Sigmoid colon (tissue), 7 donors: ENCODE measurements around the gene UBE2R2. TPM values are rescaled to one million over a fixed set of nuclear protein-coding genes. Genes with fewer than 3 reads are reported as not detected.

Source experiments
- DNase-seq: peaks from one replicate; pipeline ENCODE4 v3.0.0-alpha.2; 2019
- H3K27ac ChIP-seq, 4 donors: fragments of 200-600 bp; sonication (generic); one replicate each; pipeline ENCODE4 v1.5.1; 2016 to 2019; ENCODE audit warnings: mild to moderate bottlenecking in 1 of 4
- H3K27me3 ChIP-seq, 3 donors: fragments of 200-600 bp; sonication (generic); one replicate each; pipeline ENCODE4 v1.5.1; 2019; ENCODE audit warnings: mild to moderate bottlenecking in 1 of 3
- H3K36me3 ChIP-seq, 4 donors: fragments of 200-600 bp; sonication (generic); one replicate each; pipeline ENCODE4 v1.5.1; 2016 to 2019
- H3K4me1 ChIP-seq, 4 donors: fragments of 200-600 bp; sonication (generic); one replicate each; pipeline ENCODE4 v1.5.1; 2017 to 2019
- H3K4me3 ChIP-seq, 4 donors: fragments of 200-600 bp; sonication (generic); one replicate each; pipeline ENCODE4 v1.5.1; 2017 to 2019; ENCODE audit warnings: mild to moderate bottlenecking in 2 of 4, moderate library complexity in 1 of 4
- H3K9me3 ChIP-seq, 4 donors: fragments of 200-600 bp in 3 of 4; sonication (generic) in 3 of 4; one replicate each; pipeline versions ENCODE4 v1.5.1 to v1.6.1; 2013 to 2019
- EP300 ChIP-seq, 4 donors: sonication (generic); formaldehyde crosslinking; IDR thresholded peaks; one replicate each; pipeline ENCODE4 v1.6.1; 2017; ENCODE audit warnings: antibody characterized with exemption in 4 of 4
- POLR2A ChIP-seq, 2 donors: fragments of 450-650 bp; IDR thresholded peaks; one replicate each; pipeline ENCODE4 v1.6.1; 2016; ENCODE audit warnings: antibody characterized with exemption in 2 of 2, mild to moderate bottlenecking in 2 of 2, moderate library complexity in 2 of 2
- POLR2AphosphoS5 ChIP-seq, 4 donors: sonication (generic); formaldehyde crosslinking; IDR thresholded peaks; one replicate each; pipeline ENCODE4 v1.6.1; 2017; ENCODE audit warnings: antibody characterized with exemption in 4 of 4
- WGBS, 2 donors: extraction: QIAGEN DNeasy Blood & Tissue Kit; methylation state at CpG; one replicate each; pipeline ENCODE4 v1.1.7; 2013; 5-methylcytosine and 5-hydroxymethylcytosine counted together
- intact Hi-C: fragments of 100-400 bp; cut with DNase I; formaldehyde crosslinking; loops from one replicate; pipeline ENCODE4 v1.15.1; 2023
- polyA plus RNA-seq, 3 donors: library from polyadenylated mRNA; stranded (reverse); fragments of 200-250 nt; gene quantifications; one replicate each; pipeline ENCODE4 v1.2.3, GENCODE V29; 2013
- total RNA-seq, 4 donors: library from RNA; depleted of rRNA; stranded (reverse); fragments of >200 nt; gene quantifications; one replicate each; pipeline ENCODE4 v1.1.0, GENCODE V29; 2016
- TF ChIP-seq, protein P1 (sequence below), 4 experiments: fragments of 450-650 bp in 3 of 4; fragments of 200-600 bp in 1 of 4; IDR thresholded peaks; one replicate each; pipeline ENCODE4 v1.5.1; 2016 to 2019; ENCODE audit warnings: antibody characterized with exemption in 4 of 4, mild to moderate bottlenecking in 3 of 4, moderate library complexity in 2 of 4
- donor health status: healthy with polysubstance abuse.
- donor health status: Bipolar disorder and iron deficiency.
- donor health status: healthy.

Gene UBE2R2
- total and polyA plus RNA-seq, 7 donors: 23.2 to 32.4 (median 25.4) TPM

- H3K4me1 ChIP-seq: peaks cover 0 to 11% (median 3%) of the 10 kb centered on the region in 4 donors
- H3K4me3 ChIP-seq: no peak overlapping the region
- no peaks in the 10 kb centered on the region for H3K9me3 ChIP-seq
- no peak for DNase-seq
- no peaks in the 10 kb centered on the region for H3K27me3 ChIP-seq
- no peak for TF ChIP-seq EP300 (IDR thresholded peaks at IDR 0.05)
- no peak for TF ChIP-seq POLR2A (IDR thresholded peaks at IDR 0.05)
- TF ChIP-seq, protein P1, sequence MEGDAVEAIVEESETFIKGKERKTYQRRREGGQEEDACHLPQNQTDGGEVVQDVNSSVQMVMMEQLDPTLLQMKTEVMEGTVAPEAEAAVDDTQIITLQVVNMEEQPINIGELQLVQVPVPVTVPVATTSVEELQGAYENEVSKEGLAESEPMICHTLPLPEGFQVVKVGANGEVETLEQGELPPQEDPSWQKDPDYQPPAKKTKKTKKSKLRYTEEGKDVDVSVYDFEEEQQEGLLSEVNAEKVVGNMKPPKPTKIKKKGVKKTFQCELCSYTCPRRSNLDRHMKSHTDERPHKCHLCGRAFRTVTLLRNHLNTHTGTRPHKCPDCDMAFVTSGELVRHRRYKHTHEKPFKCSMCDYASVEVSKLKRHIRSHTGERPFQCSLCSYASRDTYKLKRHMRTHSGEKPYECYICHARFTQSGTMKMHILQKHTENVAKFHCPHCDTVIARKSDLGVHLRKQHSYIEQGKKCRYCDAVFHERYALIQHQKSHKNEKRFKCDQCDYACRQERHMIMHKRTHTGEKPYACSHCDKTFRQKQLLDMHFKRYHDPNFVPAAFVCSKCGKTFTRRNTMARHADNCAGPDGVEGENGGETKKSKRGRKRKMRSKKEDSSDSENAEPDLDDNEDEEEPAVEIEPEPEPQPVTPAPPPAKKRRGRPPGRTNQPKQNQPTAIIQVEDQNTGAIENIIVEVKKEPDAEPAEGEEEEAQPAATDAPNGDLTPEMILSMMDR (IDR thresholded peaks at IDR 0.05): no peak
- TF ChIP-seq POLR2AphosphoS5 (IDR thresholded peaks at IDR 0.05): no peak
- H3K36me3 ChIP-seq: peaks cover 4 to 75% (median 40%) of the 10 kb centered on the region in 4 donors
- no peak overlapping the region for H3K27ac ChIP-seq
- intact Hi-C loops: no loop called here
- WGBS, 2 donors: 92 to 95% methylated on average over 9 of the region's 9 CpGs
These were observed 100.1 kb downstream of the UBE2R2 start for GRCh38 chr9:33917036-33917435.

GRCh38 chr9:33919276-33919897 lies 102.4 kb downstream of the UBE2R2 start:
- Histone ChIP-seq H3K9me3 (no peaks in the 10 kb centered on the region), H3K27me3 (no peaks in the 10 kb centered on the region), H3K4me1 (peaks cover 0 to 5% (median 2%) of the 10 kb centered on the region in 4 donors), H3K36me3 (peaks cover 19 to 83% (median 47%) of the 10 kb centered on the region in 4 donors), H3K4me3 (no peak overlapping the region), H3K27ac (peak overlapping the region in 1 of 4 donors; percentile 12)
- TF ChIP-seq, protein P1 (IDR thresholded peaks at IDR 0.05): no peak
- no peak for TF ChIP-seq EP300 (IDR thresholded peaks at IDR 0.05)
- 91 to 93% methylated on average over 6 of the region's 6 CpGs for WGBS, 2 donors
- no peak for DNase-seq
- intact Hi-C loops: no loop called here

- Histone ChIP-seq H3K27ac (no peak overlapping the region), H3K4me1 (peaks cover 0 to 12% (median 4%) of the 10 kb centered on the region in 4 donors), H3K36me3 (peaks cover 18 to 95% (median 55%) of the 10 kb centered on the region in 4 donors), H3K4me3 (no peak overlapping the region), H3K27me3 (no peaks in the 10 kb centered on the region), H3K9me3 (no peaks in the 10 kb centered on the region)
- TF ChIP-seq, protein P1 (IDR thresholded peaks at IDR 0.05): peak in 3 of 4 experiments; percentile 35 to 50 (median 46)
- TF ChIP-seq EP300 (IDR thresholded peaks at IDR 0.05): no peak
- intact Hi-C loops: no loop called here
- no peak for DNase-seq
- WGBS, 2 donors: 90 to 92% methylated on average over 14 of the region's 14 CpGs
These were observed 105.3 kb downstream of the UBE2R2 start for GRCh38 chr9:33921967-33922895.

DNA sequence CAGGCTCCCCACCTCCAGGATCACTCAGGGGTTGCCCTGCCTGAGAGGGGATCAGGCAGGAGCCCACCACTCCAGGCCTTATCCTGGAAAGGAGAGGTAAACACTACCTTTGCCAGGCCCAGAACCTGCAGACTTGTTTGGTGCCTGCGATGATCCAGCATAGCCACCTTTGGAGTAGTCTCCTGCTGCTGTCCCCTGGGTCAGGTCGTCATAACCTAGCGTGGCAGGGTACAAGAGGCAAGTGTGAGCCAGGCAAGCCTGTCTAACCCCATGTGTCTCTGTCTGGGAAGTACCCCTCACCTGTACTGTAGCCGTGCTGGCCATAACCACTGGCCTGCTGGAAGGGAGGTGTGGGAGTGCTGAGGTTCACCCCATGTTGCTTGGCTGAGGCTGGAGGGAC lies 106.1 kb downstream of the UBE2R2 start:
- 92 to 95% methylated on average over 4 of the region's 4 CpGs for WGBS, 2 donors
- Histone ChIP-seq H3K36me3 (peaks cover 25 to 95% (median 57%) of the 10 kb centered on the region in 4 donors), H3K27ac (no peak overlapping the region), H3K27me3 (no peaks in the 10 kb centered on the region), H3K9me3 (no peaks in the 10 kb centered on the region), H3K4me1 (peaks cover 0 to 12% (median 4%) of the 10 kb centered on the region in 4 donors), H3K4me3 (no peak overlapping the region)
- DNase-seq: no peak
- intact Hi-C loops: no loop called here
- no peak for TF ChIP-seq EP300 (IDR thresholded peaks at IDR 0.05)
- no peak for TF ChIP-seq POLR2AphosphoS5 (IDR thresholded peaks at IDR 0.05)
- TF ChIP-seq, protein P1 (IDR thresholded peaks at IDR 0.05): no peak
- no peak for TF ChIP-seq POLR2A (IDR thresholded peaks at IDR 0.05)
